Neural progenitor cell (in vitro differentiated cells): ENCODE measurements around the gene GTF2F2.

Experiments used
- CTCF ChIP-seq: fragments of 200-600 bp; sonication (generic); IDR thresholded peaks from 2 replicates; pipeline ENCODE4 v1.5.1; 2017; ENCODE audit warnings: antibody characterized with exemption, mild to moderate bottlenecking
- EZH2 ChIP-seq: fragments of 200-600 bp; sonication (generic); IDR thresholded peaks from 2 replicates; pipeline ENCODE4 v1.6.1; 2017; ENCODE audit warnings: antibody characterized with exemption, mild to moderate bottlenecking, moderate library complexity
- EZH2phosphoT487 ChIP-seq: fragments of 200-600 bp; sonication (generic); IDR thresholded peaks from 2 replicates; pipeline ENCODE4 v1.6.1; 2017; ENCODE audit warnings: antibody characterized with exemption

DNA sequence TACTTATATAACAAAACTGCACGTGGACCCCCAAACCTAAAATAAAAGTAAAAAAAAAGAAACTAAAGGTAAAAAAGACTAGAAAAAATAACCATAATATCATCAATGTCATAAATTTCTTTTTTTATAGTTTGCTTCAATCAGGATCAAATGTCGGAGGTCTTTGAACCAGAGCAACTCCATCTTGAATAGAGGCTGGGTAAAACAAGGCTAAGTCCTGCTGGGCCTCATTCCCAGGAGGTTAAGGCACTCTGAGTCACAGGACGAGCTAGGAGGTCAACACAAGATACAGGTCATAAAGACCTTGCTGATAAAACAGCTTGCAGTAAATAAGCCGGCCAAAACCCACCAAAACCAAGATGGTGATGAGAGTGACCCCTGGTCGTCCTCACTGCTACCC is 196.7 kb downstream of the GTF2F2 start:
- TF ChIP-seq CTCF (no peak), EZH2phosphoT487 (no peak), EZH2 (no peak)
